HEK293T (cell line): ENCODE results near the gene FAM20C.

Experiments used
- BHLHE40 ChIP-seq: fragments of 450-650 bp; IDR thresholded peaks from 2 replicates; pipeline ENCODE4 v1.6.1; 2016; ENCODE audit warnings: mild to moderate bottlenecking, moderate library complexity, borderline replicate concordance
- NFRKB ChIP-seq: fragments of 450-650 bp; IDR thresholded peaks from 2 replicates; pipeline ENCODE4 v1.6.1; 2016; ENCODE audit warnings: mild to moderate bottlenecking, moderate library complexity
- SP1 ChIP-seq: fragments of 450-650 bp; IDR thresholded peaks from 2 replicates; pipeline ENCODE4 v1.6.1; 2017

- TF ChIP-seq BHLHE40, result no peak
- TF ChIP-seq SP1, result no peak
- no peak for TF ChIP-seq NFRKB
These were observed 26.6 kb upstream of the FAM20C start for GRCh38 chr7:165661-166337.
